Kidney (tissue), 14 donors: Measurements from ENCODE around the gene PTPN2. TPM values are rescaled to one million over a fixed set of nuclear protein-coding genes. Genes with fewer than 3 reads are reported as not detected.

Source experiments
- DNase-seq, 5 donors: peaks; one replicate each; pipeline ENCODE4 v3.0.0-alpha.2; 2013 to 2020
- FAIRE-seq: peaks from 2 replicates; lab custom pipeline; 2012; peaks lifted over from hg19 to GRCh38; lab: Jason Lieb, UNC
- H3K27ac ChIP-seq, 2 donors: one replicate each; pipeline ENCODE4 v1.7.0; 2013; ENCODE audit warnings: low read depth in 2 of 2, low read length in 2 of 2, inconsistent platforms in 1 of 2
- H3K27me3 ChIP-seq: one replicate; pipeline ENCODE4 v1.7.1; 2013; ENCODE audit warnings: low read length, inconsistent platforms; ENCODE audit not compliant: control insufficient read depth, insufficient read depth
- H3K36me3 ChIP-seq, 3 donors: one replicate each; pipeline versions ENCODE4 v1.7.0 to v1.7.1; 2013; ENCODE audit warnings: low read length in 3 of 3, control low read depth in 1 of 3, inconsistent platforms in 1 of 3; ENCODE audit not compliant: insufficient read depth in 3 of 3, control insufficient read depth in 2 of 3
- H3K4me1 ChIP-seq, 3 donors: one replicate each; pipeline versions ENCODE4 v1.7.0 to v1.7.1; 2013; ENCODE audit warnings: low read length in 3 of 3, inconsistent platforms in 1 of 3, low read depth in 1 of 3; ENCODE audit not compliant: control insufficient read depth in 2 of 3, insufficient read depth in 2 of 3
- H3K4me3 ChIP-seq, 3 donors: one replicate each; pipeline versions ENCODE4 v1.7.0 to v1.8.1; 2013; ENCODE audit warnings: low read length in 3 of 3, control low read depth in 1 of 3, inconsistent platforms in 1 of 3
- H3K9ac ChIP-seq, 3 donors: one replicate each; pipeline versions ENCODE4 v1.7.0 to v1.7.1; 2013; ENCODE audit warnings: low read length in 3 of 3, control low read depth in 1 of 3, inconsistent platforms in 1 of 3
- H3K9me3 ChIP-seq, 3 donors: one replicate each; pipeline versions ENCODE4 v1.7.0 to v1.7.1; 2013; ENCODE audit warnings: low read length in 3 of 3, control low read depth in 1 of 3, inconsistent platforms in 1 of 3; ENCODE audit not compliant: control insufficient read depth in 2 of 3, insufficient read depth in 1 of 3
- CTCF ChIP-seq: IDR thresholded peaks from 3 replicates; pipeline ENCODE4 v1.5.1; 2012; ENCODE audit warnings: mild to moderate bottlenecking, moderate library complexity, borderline replicate concordance; ENCODE audit not compliant: insufficient read depth; ENCODE audit errors: extremely low read depth
- intact Hi-C: fragments of 100-400 bp; cut with DNase I; formaldehyde crosslinking; loops from one replicate; pipeline ENCODE4 v1.11.1; 2022
- polyA plus RNA-seq: library from polyadenylated mRNA; stranded (reverse); fragments of 350-450 nt; fragmentation: Illumina TruSeq; extraction: RNeasy Lipid Tissue Mini Kit (QIAGEN cat#74804); gene quantifications from one replicate; pipeline ENCODE4 v1.2.3, GENCODE V29; 2014; ENCODE audit warnings: low read depth, low replicate concordance; ENCODE audit not compliant: insufficient read depth
- total RNA-seq: library from RNA; stranded (reverse); fragmentation: NEBNext Ultra II Directional; extraction: Animal tissue kit (Norgen Biotek cat#: 25700); gene quantifications from one replicate; pipeline ENCODE4 v1.2.1, GENCODE V29; 2021
- donor health status: control.
- donor health status: control.
- donor health status: control.
- donor health status: control.
- donor health status: control.
- donor health status: DM: yes; HTN: yes; CAD: no.
- donor health status: Normal renal cell carcinoma (clear cell type).

The PTPN2 gene
- total and polyA plus RNA-seq, 2 donors from 2014 or later = 23.4 to 45.8 TPM

- no peak for FAIRE-seq
- H3K9ac ChIP-seq = no peak overlapping the region
- no peaks in the 10 kb centered on the region for H3K27me3 ChIP-seq
- H3K27ac ChIP-seq = no peak overlapping the region
- no peak overlapping the region for H3K4me3 ChIP-seq
- H3K9me3 ChIP-seq = no peaks in the 10 kb centered on the region
- TF ChIP-seq CTCF = no peak
- DNase-seq = no peak
- no peaks in the 10 kb centered on the region for H3K4me1 ChIP-seq
- H3K36me3 ChIP-seq = peaks cover 3 to 12% (median 3%) of the 10 kb centered on the region in 3 donors
- intact Hi-C loops = no loop called here
Observed at GRCh38 chr18:12819322-12819721, 64.7 kb downstream of the PTPN2 start.

DNA sequence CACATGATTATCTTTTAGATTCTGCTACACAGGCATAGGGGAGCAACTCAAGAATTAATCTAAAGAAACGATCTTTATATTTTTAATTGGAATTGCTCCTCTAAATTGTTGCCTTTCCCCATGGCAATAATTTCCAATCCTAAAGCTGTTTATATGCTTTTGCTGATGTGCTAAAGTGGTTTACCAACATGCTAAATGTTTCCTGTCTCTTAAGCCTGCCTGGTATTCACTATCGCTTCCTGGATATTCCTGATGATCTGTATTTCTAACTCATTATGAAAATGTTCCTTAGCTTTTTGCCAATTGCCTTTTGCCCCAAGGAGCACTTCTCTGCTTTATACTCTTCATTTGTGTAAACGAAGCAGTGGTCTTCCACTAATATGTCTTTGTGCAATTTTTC lies 65.8 kb downstream of the PTPN2 start:
- no peak for TF ChIP-seq CTCF
- no peak overlapping the region for H3K9ac ChIP-seq
- DNase-seq (no peak), FAIRE-seq (no peak)
- H3K4me1 ChIP-seq = no peaks in the 10 kb centered on the region
- H3K9me3 ChIP-seq = no peaks in the 10 kb centered on the region
- H3K27ac ChIP-seq = no peak overlapping the region
- H3K4me3 ChIP-seq = no peak overlapping the region
- H3K36me3 ChIP-seq = peaks cover 2 to 12% (median 3%) of the 10 kb centered on the region in 3 donors
- intact Hi-C loops = no loop called here
- H3K27me3 ChIP-seq = no peaks in the 10 kb centered on the region

DNA sequence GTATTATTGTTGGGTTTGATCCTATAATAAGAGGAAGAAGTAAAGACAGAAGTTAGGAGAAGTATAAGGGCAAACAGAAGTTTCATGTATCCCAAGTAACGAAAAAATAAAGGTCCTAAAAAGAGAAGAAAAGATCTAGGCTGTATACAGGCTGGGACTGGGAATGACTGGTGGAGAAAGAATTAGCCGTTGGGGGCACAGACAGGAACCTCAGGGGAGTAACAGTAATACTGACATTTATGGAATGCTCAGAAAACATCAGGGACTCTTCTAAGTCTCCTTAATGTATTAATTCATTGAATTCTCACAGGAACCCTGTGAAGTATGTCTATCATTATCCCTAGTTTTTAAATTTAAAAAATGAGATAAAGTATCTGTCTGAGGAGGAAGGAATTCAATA lies 67.6 kb downstream of the PTPN2 start:
- Histone ChIP-seq H3K9ac (no peak overlapping the region), H3K27ac (no peak overlapping the region), H3K27me3 (no peaks in the 10 kb centered on the region), H3K4me3 (no peak overlapping the region), H3K4me1 (no peaks in the 10 kb centered on the region), H3K9me3 (no peaks in the 10 kb centered on the region), H3K36me3 (peaks cover 3 to 12% (median 6%) of the 10 kb centered on the region in 3 donors)
- no peak for TF ChIP-seq CTCF
- intact Hi-C loops = no loop called here
- no peak for DNase-seq
- no peak for FAIRE-seq
